ENCODE data around the gene MXRA7.
"Not testable (repeated sequence)": the region's sequence is repeated elsewhere in the genome, so short reads cannot be mapped to it uniquely, and the experiment has no call there.

The MXRA7 gene

DNA sequence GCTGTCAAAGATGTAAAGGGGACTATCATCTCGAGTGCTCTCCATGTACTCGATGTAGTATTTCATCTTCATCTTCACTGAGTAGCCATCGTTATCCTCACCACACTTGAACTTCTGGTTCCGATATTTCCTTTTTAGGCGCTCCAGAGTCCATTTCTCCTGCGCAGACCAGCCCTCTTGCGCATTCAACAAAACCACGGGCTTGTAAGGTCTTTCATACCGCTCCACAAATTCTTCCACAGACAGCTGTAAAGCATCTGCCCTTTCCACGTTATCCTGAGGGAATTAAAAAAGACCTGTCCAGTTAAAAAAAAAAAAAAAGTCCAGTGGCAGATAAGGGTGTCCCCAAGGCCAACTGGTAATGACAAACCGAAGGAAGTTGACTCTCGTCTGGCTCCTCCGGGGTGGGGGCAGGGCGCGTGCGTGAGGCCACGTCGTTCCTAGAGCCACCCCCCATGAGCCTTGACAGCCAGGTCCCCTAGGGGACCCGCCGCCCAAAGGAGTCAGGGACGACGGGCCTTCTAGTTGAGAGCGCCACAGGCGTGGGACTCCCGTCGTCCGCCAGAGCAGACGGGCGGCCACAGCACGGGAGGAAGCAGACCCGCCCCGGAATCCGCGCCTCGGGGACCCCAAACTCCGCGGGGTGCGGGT lies 14.9 kb upstream of the MXRA7 start:
- Mint-ChIP-seq H3K4me3 (peak overlapping the region; percentile 90), H3K27ac (peak overlapping the region; percentile 82), H3K36me3 (ENCODE audit: low read depth) (peaks cover 46% of the 10 kb centered on the region), H3K9me3 (no peaks in the 10 kb centered on the region), H3K4me1 (peaks cover 27% of the 10 kb centered on the region), H3K27me3 (ENCODE audit: low read depth, poor library complexity) (no peaks in the 10 kb centered on the region)
- TF ChIP-seq, protein P1, sequence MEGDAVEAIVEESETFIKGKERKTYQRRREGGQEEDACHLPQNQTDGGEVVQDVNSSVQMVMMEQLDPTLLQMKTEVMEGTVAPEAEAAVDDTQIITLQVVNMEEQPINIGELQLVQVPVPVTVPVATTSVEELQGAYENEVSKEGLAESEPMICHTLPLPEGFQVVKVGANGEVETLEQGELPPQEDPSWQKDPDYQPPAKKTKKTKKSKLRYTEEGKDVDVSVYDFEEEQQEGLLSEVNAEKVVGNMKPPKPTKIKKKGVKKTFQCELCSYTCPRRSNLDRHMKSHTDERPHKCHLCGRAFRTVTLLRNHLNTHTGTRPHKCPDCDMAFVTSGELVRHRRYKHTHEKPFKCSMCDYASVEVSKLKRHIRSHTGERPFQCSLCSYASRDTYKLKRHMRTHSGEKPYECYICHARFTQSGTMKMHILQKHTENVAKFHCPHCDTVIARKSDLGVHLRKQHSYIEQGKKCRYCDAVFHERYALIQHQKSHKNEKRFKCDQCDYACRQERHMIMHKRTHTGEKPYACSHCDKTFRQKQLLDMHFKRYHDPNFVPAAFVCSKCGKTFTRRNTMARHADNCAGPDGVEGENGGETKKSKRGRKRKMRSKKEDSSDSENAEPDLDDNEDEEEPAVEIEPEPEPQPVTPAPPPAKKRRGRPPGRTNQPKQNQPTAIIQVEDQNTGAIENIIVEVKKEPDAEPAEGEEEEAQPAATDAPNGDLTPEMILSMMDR (IDR thresholded peaks at IDR 0.05): no peak
- DNase-seq: no peak

- TF ChIP-seq, protein P1 (IDR thresholded peaks at IDR 0.05): no peak
- H3K9me3 Mint-ChIP-seq: no peaks in the 10 kb centered on the region
- no peak for DNase-seq
- peaks cover 21% of the 10 kb centered on the region for H3K4me1 Mint-ChIP-seq
- H3K36me3 Mint-ChIP-seq (ENCODE audit: low read depth): peaks cover 52% of the 10 kb centered on the region
- H3K4me3 Mint-ChIP-seq: no peak overlapping the region
- H3K27me3 Mint-ChIP-seq (ENCODE audit: low read depth, poor library complexity): no peaks in the 10 kb centered on the region
- H3K27ac Mint-ChIP-seq: no peak overlapping the region
Observed at GRCh38 chr17:76723812-76724211, 13.0 kb upstream of the MXRA7 start.

GRCh38 chr17:76722977-76723376 lies 12.2 kb upstream of the MXRA7 start:
- Mint-ChIP-seq H3K4me1 (peaks cover 19% of the 10 kb centered on the region), H3K36me3 (ENCODE audit: low read depth) (peaks cover 56% of the 10 kb centered on the region)
- H3K9me3 Mint-ChIP-seq; DNase-seq; H3K27ac Mint-ChIP-seq; H3K4me3 Mint-ChIP-seq; H3K27me3 Mint-ChIP-seq (ENCODE audit: low read depth, poor library complexity): not testable (repeated sequence)

DNA sequence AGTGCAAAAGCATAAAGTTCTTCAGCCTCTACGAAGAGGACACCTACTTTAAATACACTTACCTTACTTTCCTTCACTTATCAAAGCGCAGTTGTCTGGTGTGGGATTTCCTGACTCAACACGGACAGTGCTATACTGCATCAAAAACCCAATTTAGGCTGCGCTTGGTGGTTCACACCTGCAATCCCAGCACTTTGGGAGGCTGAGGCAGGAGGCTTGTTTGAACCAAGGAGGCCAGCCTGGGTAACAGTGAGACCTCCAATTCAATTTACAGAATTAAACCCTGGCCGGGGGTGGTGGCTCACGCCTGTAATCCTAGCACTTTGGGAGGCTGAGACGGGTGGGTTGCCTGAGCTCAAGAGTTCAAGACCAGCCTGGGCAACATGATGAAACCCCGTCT lies 11.5 kb upstream of the MXRA7 start:
- H3K36me3 Mint-ChIP-seq (ENCODE audit: low read depth): peaks cover 58% of the 10 kb centered on the region
- H3K9me3 Mint-ChIP-seq: no peaks in the 10 kb centered on the region
- H3K27me3 Mint-ChIP-seq (ENCODE audit: low read depth, poor library complexity): no peaks in the 10 kb centered on the region
- no peak overlapping the region for H3K4me3 Mint-ChIP-seq
- no peak for DNase-seq
- H3K27ac Mint-ChIP-seq: no peak overlapping the region
- TF ChIP-seq, protein P1 (IDR thresholded peaks at IDR 0.05): no peak
- H3K4me1 Mint-ChIP-seq: peaks cover 12% of the 10 kb centered on the region

DNA sequence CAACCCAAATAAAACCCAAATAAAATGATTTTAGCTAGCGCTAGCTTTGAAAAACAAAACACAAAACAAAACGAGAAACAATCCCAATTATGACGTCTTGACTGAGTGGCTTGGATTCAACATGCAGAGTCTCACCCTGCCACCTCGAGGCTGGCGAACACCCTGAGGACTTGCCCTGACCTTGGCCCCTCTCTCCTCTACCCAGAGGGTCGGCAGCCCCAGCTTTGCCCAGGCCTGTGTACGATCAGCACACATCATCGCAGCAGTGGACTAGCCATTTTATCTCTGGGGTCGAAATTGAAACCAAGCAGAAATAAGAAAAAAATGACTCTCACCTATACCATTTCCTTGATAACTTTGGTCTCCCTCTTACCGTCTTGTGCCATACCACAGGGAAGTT lies 10.7 kb upstream of the MXRA7 start:
- H3K9me3 Mint-ChIP-seq: no peaks in the 10 kb centered on the region
- H3K27me3 Mint-ChIP-seq (ENCODE audit: low read depth, poor library complexity): no peaks in the 10 kb centered on the region
- H3K4me3 Mint-ChIP-seq: no peak overlapping the region
- no peak for DNase-seq
- H3K4me1 Mint-ChIP-seq: peaks cover 11% of the 10 kb centered on the region
- TF ChIP-seq, protein P1 (IDR thresholded peaks at IDR 0.05): no peak
- H3K27ac Mint-ChIP-seq: no peak overlapping the region
- peaks cover 62% of the 10 kb centered on the region for H3K36me3 Mint-ChIP-seq (ENCODE audit: low read depth)

- peaks cover 11% of the 10 kb centered on the region for H3K4me1 Mint-ChIP-seq
- no peak overlapping the region for H3K4me3 Mint-ChIP-seq
- no peak for DNase-seq
- no peaks in the 10 kb centered on the region for H3K9me3 Mint-ChIP-seq
- H3K27ac Mint-ChIP-seq: no peak overlapping the region
- no peaks in the 10 kb centered on the region for H3K27me3 Mint-ChIP-seq (ENCODE audit: low read depth, poor library complexity)
- peaks cover 62% of the 10 kb centered on the region for H3K36me3 Mint-ChIP-seq (ENCODE audit: low read depth)
- TF ChIP-seq, protein P1 (IDR thresholded peaks at IDR 0.05): no peak
Observed at GRCh38 chr17:76720941-76721340, 10.2 kb upstream of the MXRA7 start.

All from nephron progenitor cell (in vitro differentiated cells).